D721Med (cell line): ENCODE measurements around the gene EMC8.

Experiments used
- DNase-seq: peaks from one replicate; pipeline ENCODE4 v3.0.0; 2011; ENCODE audit warnings: low spot score; ENCODE audit not compliant: insufficient read length
- FAIRE-seq: peaks from 2 replicates; lab custom pipeline; 2011; peaks lifted over from hg19 to GRCh38; lab: Jason Lieb, UNC
- CTCF ChIP-seq: IDR thresholded peaks from 2 replicates; pipeline ENCODE4 v1.5.1; 2012; ENCODE audit warnings: mild to moderate bottlenecking, control low read depth; ENCODE audit not compliant: insufficient read depth; ENCODE audit errors: missing control alignments

Gene EMC8

DNA sequence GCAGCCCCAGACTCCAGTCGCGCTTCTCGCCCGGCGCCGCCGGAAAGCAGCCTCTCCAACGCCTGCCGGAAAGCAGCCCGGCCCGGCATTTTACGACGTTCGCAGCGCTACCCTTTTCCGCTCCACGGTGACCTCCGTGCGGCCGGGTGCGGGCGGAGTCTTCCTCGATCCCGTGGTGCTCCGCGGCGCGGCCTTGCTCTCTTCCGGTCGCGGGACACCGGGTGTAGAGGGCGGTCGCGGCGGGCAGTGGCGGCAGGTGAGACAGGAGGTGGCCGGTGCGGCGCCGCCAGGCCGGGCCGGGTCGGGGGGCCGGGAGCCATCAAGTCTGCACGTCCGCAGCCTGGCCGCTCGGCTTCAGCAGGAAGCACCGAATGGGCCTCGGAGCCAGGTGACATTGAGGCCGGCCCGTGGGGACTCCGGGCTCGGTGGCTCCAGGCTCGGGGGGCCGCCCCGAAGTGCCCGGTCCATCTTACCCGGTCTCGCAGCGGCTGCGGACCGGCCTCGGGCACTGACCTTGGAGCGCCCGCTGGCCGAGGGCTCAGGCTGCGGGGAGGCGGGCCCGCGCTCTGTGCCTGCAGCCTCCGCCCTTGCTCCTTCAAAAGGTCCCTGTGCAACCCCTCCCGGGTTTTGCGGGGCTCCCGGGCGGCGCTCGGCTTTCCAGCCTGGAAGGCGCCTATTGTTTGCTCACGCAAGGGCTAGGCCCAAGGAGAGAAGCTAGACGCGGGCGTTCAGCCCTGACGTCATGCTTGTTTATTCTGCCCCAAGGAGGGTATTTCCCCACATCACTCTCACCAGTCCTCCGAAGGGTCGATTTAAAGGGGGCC is at the start of gene EMC8, which contains the start of gene COX4I1:
EMC8 (minus strand) TSS at position 48 of the 824 bp plus-strand sequence. CDS start 249 bp downstream, outside the sequence.
COX4I1 (plus strand) TSS at position 199 of the 824 bp plus-strand sequence. CDS start 1,511 bp downstream, outside the sequence.
- DNase-seq: peak; percentile 57
- FAIRE-seq: no peak
- no peak for TF ChIP-seq CTCF

DNA sequence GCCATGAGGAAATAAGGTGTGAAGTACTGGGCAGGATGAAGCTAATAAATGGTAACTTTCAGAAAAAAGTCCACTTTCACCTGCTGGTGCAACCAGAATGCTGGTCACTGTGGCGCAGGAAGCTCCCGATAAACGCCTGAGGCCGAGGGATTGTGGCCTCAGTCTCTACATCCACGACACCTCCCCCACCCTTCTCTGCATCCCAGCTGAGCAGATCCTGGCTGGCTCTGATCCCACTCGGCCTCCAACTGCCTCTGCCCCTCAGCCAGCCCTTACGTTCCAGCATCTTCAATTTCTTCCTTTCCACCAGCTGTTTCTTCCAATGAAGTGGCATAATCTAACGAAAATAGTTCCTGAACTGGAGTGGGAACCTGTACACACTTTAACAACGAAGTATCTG is 49.6 kb upstream of the EMC8 start:
- no peak for FAIRE-seq
- TF ChIP-seq CTCF: no peak

DNA sequence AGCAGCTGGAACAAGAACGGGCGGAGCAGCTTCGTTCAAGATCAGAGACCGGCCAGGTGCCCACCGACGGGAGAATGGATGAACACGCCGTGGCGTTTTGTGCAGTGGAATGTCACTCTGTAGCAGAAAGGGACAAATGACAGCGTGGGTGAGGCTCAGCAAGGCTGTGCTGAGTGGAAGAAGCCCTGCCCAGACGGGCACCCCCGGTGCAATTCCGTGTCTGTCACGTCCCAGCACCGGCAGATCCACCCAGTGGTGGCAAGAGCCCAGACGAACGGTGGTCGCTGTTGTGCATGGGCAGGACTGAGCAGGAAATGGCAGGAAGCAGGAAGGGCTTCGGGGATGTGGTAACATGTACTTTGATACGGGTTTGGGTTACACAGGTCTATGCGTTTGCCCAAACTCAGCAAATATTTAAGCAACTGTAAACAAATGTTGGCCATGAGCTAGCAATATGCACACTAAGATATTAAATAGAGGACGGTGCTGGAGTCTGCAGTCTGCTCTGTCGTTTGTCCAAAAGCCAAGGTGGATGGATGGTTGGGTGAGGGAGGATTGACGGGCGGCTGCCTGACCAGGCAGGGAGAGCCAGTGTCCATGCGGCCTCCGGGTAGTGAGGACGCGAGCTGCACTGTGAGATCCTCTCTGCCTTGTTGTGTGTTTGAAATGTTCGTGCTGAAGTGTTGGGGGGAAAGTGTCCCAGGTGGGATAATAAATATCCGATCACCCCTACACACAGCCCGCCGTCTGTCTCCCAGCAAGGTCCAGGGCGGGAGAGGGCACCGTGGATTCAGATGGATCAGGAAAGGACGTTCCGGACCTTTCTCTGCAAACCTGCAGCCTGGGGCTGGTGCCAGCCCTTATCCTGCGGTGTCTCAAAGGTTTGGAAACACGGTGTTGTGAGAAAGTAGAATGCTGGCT is 48.6 kb upstream of the EMC8 start:
- DNase-seq: no peak
- FAIRE-seq: no peak
- no peak for TF ChIP-seq CTCF

More for the DNA sequence above, 49.6 kb upstream of the EMC8 start:
- DNase-seq: no peak

GRCh38 chr16:85847036-85847435 is 47.7 kb upstream of the EMC8 start:
- no peak for DNase-seq
- no peak for TF ChIP-seq CTCF
- no peak for FAIRE-seq

GRCh38 chr16:85846461-85846860 is 47.1 kb upstream of the EMC8 start:
- FAIRE-seq (no peak), DNase-seq (no peak)
- no peak for TF ChIP-seq CTCF

DNA sequence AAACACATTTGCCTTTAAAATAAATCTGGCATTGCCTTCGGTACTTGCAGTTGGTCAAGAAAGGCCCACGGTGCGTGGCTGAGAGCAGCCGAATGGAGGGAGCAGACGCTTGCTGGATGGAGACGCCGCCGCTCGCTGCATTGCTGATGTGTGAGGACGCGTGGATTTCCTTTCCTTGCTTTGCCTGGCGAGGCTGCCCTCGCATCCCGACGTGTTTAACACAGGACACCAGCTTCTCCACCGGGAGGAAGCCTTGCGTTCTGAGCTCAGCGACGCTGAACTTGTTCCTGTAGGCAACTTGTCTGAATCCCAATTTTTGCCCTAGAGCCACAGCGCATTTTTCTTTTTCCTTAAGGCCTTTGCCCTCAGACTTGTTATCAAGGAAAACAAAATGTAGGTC is 45.9 kb upstream of the EMC8 start:
- DNase-seq (no peak), FAIRE-seq (no peak)
- no peak for TF ChIP-seq CTCF
